Central memory CD8-positive, alpha-beta T cell (primary cell): ENCODE results near the gene GABRP.

Source experiments
- ATAC-seq: fragments of 150-1000 bp; cut with Tn5 transposase; replicated peaks from 2 replicates; pipeline ENCODE4 v1.10.0; 2022; ENCODE audit warnings: mild to moderate bottlenecking, moderate FRiP score, moderate number of reproducible peaks; ENCODE audit not compliant: poor library complexity, severe bottlenecking; ENCODE audit errors: extremely low read depth
- DNase-seq, 2 donors: peaks; one replicate each; pipeline ENCODE4 v3.0.0; 2021; ENCODE audit warnings: low spot score in 2 of 2
- H3K27ac Mint-ChIP-seq: one replicate; pipeline ENCODE4 v1.8.0; 2022; ENCODE audit warnings: low read depth, mild to moderate bottlenecking, moderate library complexity, mixed read lengths
- H3K27me3 Mint-ChIP-seq: one replicate; pipeline ENCODE4 v1.8.0; 2022; ENCODE audit warnings: mixed read lengths
- H3K36me3 Mint-ChIP-seq: one replicate; pipeline ENCODE4 v1.8.0; 2022; ENCODE audit warnings: mild to moderate bottlenecking, moderate library complexity, mixed read lengths; ENCODE audit not compliant: insufficient read depth
- H3K4me1 Mint-ChIP-seq: one replicate; pipeline ENCODE4 v1.8.0; 2022; ENCODE audit warnings: mixed read lengths
- H3K4me3 Mint-ChIP-seq: one replicate; pipeline ENCODE4 v1.8.0; 2022; ENCODE audit warnings: mild to moderate bottlenecking, moderate library complexity, mixed read lengths
- H3K9me3 Mint-ChIP-seq: one replicate; pipeline ENCODE4 v1.8.0; 2022; ENCODE audit warnings: mixed read lengths

The GABRP gene

DNA sequence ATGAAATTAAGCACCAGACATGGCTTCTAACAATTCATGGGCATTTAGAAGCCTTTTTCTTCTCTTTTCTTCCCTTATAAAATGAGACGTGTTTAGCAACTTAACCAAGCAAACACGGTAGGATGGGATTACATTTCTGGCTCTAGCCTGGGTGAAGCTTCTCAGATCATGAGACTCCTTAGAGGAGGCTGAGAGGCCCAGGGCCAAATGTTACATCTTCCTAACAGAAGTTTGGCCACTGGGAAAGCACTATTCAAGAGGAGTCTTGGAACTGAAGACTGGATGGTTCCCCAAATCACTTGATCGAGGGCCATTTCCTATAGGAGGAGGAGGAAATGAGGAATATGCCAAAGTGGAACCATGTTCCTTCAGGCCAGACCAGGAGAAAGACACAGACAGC is 1.9 kb downstream of the GABRP start:
- ATAC-seq (no peak), DNase-seq (no peak)
- no peak overlapping the region for H3K4me3 Mint-ChIP-seq
- H3K27me3 Mint-ChIP-seq: no peaks in the 10 kb centered on the region
- H3K27ac Mint-ChIP-seq: no peak overlapping the region
- H3K9me3 Mint-ChIP-seq: no peaks in the 10 kb centered on the region
- peaks cover 2% of the 10 kb centered on the region for H3K36me3 Mint-ChIP-seq
- H3K4me1 Mint-ChIP-seq: no peaks in the 10 kb centered on the region

DNA sequence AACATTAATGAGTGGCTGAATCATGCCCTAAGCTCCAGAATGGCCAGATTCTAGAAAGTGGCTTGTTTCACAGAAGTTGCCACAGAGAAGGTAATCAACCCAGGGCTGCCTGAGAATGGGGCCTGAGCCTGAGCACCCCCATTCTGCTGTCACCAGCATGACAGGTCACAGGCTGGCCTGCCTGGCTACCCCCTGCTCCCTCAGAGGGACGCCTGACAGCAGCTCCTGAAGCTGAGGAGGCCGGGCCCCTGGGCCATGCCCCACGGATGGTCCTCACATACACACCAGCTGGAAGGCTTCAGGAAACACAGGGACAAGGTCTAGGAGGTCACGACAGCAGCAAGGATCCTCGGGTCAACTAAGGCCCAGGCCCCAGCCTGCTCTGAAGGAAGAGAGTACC is 3.7 kb downstream of the GABRP start:
- ATAC-seq: no peak
- no peak overlapping the region for H3K4me3 Mint-ChIP-seq
- DNase-seq: no peak
- no peaks in the 10 kb centered on the region for H3K9me3 Mint-ChIP-seq
- H3K36me3 Mint-ChIP-seq: peaks cover 2% of the 10 kb centered on the region
- H3K4me1 Mint-ChIP-seq: no peaks in the 10 kb centered on the region
- no peaks in the 10 kb centered on the region for H3K27me3 Mint-ChIP-seq
- H3K27ac Mint-ChIP-seq: no peak overlapping the region

DNA sequence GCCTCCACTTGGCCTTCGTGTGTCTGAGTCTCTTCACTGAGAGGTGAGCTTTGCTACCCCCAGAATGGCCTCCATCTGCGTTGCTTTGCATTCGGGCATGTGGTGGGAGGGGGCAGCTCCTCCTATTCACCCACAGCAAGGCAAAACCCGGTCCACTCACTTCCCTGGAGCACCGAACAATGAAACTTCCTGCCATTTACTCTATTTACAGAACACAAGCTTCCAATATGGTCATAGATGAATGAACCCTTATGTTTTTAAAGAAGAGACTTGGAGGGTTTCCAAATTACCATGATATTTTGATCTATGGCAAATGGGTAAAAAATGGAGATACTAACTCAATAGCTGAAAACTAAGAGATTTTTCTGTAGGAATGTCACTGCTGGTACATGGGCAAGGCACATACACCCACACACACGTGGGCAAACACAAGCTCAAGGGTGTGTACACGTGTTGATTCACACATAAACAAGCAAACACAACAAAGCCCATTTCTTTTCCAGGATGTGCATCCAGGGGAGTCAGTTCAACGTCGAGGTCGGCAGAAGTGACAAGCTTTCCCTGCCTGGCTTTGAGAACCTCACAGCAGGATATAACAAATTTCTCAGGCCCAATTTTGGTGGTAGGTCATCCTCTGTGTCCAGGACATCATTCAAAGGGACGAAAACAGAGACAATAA is 5.2 kb downstream of the GABRP start:
- Mint-ChIP-seq H3K36me3 (peaks cover 4% of the 10 kb centered on the region), H3K9me3 (no peaks in the 10 kb centered on the region), H3K27ac (no peak overlapping the region), H3K27me3 (no peaks in the 10 kb centered on the region), H3K4me3 (no peak overlapping the region), H3K4me1 (no peaks in the 10 kb centered on the region)
- ATAC-seq (no peak), DNase-seq (no peak)

DNA sequence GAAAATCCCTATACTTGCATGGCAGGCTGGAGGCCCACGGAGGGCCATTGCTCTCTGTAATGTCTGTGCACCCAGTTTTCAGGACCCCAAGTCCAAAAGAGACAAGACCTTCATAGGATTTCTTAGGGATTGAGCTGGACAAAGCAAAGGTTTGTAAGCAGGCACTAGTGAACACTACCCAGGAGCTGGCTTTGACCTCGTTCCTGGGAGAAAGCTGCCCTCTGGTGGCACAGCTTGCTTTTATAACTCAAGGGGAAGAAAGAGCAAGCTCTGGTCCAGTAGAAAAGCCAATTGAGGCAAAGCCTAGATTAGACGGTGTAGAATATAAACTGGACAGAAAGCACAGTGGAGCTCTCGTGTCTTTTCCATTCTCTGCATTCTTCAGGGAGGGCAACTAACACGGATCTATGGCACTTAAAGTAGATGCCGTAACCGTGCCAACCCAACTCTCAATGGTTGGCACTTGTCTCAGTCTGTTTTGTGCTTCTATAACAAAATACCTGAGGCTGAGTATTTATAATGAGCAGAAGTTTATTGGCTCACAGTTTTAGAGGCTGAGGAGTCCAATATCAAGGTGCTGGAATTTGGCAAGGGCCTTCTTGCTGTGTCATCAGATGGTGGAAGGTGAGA is 7.9 kb downstream of the GABRP start:
- ATAC-seq (no peak), DNase-seq (no peak)
- Mint-ChIP-seq H3K9me3 (no peaks in the 10 kb centered on the region), H3K27ac (no peak overlapping the region), H3K4me3 (no peak overlapping the region), H3K4me1 (no peaks in the 10 kb centered on the region), H3K27me3 (no peaks in the 10 kb centered on the region), H3K36me3 (peaks cover 4% of the 10 kb centered on the region)

DNA sequence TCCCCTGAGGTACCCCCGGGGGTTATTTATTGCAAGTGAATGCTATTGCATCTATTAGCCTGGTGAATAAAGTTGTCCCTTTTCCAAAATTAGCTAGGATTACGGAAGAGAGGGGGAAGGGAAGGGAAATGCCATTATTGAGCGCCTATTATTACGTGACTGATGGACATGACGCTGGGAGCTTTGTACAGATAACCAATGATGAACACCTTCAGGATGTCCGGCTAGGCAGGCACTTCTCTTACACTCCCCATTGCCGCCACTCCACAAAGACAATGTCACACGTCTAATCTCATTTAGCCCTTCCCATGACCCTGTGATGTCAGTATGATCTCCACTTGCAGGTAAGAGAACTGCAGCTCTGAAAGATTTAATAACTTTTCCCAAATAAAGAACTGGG is 9.4 kb downstream of the GABRP start:
- Mint-ChIP-seq H3K36me3 (peaks cover 4% of the 10 kb centered on the region), H3K27ac (no peak overlapping the region), H3K4me3 (no peak overlapping the region), H3K27me3 (no peaks in the 10 kb centered on the region), H3K4me1 (no peaks in the 10 kb centered on the region), H3K9me3 (no peaks in the 10 kb centered on the region)
- no peak for ATAC-seq
- no peak for DNase-seq

DNA sequence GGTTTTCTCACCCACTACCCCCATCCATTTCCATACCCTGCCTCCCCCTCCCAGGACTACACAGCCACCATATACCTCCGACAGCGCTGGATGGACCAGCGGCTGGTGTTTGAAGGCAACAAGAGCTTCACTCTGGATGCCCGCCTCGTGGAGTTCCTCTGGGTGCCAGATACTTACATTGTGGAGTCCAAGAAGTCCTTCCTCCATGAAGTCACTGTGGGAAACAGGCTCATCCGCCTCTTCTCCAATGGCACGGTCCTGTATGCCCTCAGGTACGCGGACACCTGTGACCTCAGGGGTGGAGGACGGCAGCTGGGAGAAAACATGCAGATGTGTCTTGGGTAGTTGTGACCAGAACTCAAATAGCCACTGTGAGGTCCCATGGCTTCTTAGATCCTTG is 11.6 kb downstream of the GABRP start:
- DNase-seq: no peak
- no peaks in the 10 kb centered on the region for H3K4me1 Mint-ChIP-seq
- H3K27ac Mint-ChIP-seq: no peak overlapping the region
- no peak for ATAC-seq
- H3K4me3 Mint-ChIP-seq: no peak overlapping the region
- no peaks in the 10 kb centered on the region for H3K27me3 Mint-ChIP-seq
- H3K36me3 Mint-ChIP-seq: peaks cover 2% of the 10 kb centered on the region
- no peaks in the 10 kb centered on the region for H3K9me3 Mint-ChIP-seq

DNA sequence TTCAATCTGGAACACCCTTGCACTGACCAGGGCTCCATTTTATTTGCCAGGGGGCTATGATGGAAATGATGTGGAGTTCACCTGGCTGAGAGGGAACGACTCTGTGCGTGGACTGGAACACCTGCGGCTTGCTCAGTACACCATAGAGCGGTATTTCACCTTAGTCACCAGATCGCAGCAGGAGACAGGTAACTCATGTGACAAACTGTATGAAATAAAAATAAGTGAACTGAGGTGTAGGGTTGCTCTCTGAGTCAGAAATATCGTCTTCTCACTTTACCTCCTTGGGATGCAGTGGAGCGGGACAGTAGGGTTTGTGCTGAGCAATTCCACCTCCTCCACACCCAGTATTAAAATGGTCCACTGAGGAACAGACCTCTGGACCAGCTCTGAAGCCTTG is 22.1 kb downstream of the GABRP start:
- Mint-ChIP-seq H3K27me3 (no peaks in the 10 kb centered on the region), H3K4me1 (no peaks in the 10 kb centered on the region), H3K9me3 (no peaks in the 10 kb centered on the region), H3K27ac (no peak overlapping the region), H3K36me3 (no peaks in the 10 kb centered on the region), H3K4me3 (no peak overlapping the region)
- ATAC-seq (no peak), DNase-seq (no peak)

DNA sequence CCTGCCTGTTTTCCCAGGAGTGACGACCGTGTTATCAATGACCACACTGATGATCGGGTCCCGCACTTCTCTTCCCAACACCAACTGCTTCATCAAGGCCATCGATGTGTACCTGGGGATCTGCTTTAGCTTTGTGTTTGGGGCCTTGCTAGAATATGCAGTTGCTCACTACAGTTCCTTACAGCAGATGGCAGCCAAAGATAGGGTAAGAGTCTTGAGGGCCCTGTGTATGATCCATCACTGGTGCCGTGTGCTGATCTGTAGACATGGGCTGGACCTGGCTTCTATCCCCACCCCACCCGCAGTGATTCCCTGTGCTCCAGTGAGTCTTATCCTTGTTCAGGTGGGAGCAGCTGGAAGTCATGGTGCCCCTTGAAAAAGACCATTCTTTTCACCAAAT is 26.0 kb downstream of the GABRP start:
- Mint-ChIP-seq H3K27ac (no peak overlapping the region), H3K4me3 (no peak overlapping the region)

DNA sequence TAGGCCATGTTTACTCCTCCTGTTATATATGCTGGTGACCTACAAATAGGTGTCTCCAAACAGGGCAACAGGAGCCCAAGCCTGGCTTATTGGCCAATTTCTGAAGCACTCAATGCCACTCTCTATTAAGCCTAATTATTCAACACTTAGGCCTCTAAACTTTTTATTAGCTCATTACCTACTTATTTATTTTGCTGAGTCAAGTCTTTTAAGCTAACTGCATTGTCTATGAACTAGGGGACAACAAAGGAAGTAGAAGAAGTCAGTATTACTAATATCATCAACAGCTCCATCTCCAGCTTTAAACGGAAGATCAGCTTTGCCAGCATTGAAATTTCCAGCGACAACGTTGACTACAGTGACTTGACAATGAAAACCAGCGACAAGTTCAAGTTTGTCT is 28.2 kb downstream of the GABRP start:
- Mint-ChIP-seq H3K27me3 (peaks cover 6% of the 10 kb centered on the region), H3K36me3 (no peaks in the 10 kb centered on the region), H3K27ac (no peak overlapping the region), H3K9me3 (no peaks in the 10 kb centered on the region), H3K4me1 (no peaks in the 10 kb centered on the region), H3K4me3 (no peak overlapping the region)
- DNase-seq: no peak
- no peak for ATAC-seq

More for the DNA sequence above, 26.0 kb downstream of the GABRP start:
- H3K27me3 Mint-ChIP-seq: peaks cover 6% of the 10 kb centered on the region
- H3K4me1 Mint-ChIP-seq: no peaks in the 10 kb centered on the region
- no peaks in the 10 kb centered on the region for H3K9me3 Mint-ChIP-seq
- DNase-seq (no peak), ATAC-seq (no peak)
- no peaks in the 10 kb centered on the region for H3K36me3 Mint-ChIP-seq

DNA sequence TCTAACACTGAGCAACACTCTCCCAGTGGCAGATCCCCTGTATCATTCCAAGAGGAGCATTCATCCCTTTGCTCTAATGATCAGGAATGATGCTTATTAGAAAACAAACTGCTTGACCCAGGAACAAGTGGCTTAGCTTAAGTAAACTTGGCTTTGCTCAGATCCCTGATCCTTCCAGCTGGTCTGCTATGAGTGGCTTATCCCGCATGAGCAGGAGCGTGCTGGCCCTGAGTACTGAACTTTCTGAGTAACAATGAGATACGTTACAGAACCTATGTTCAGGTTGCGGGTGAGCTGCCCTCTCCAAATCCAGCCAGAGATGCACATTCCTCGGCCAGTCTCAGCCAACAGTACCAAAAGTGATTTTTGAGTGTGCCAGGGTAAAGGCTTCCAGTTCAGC is 29.7 kb downstream of the GABRP start:
- Mint-ChIP-seq H3K27me3 (peaks cover 6% of the 10 kb centered on the region), H3K9me3 (no peaks in the 10 kb centered on the region), H3K4me3 (no peak overlapping the region), H3K27ac (no peak overlapping the region), H3K36me3 (no peaks in the 10 kb centered on the region), H3K4me1 (no peaks in the 10 kb centered on the region)
- no peak for ATAC-seq
- DNase-seq: no peak

DNA sequence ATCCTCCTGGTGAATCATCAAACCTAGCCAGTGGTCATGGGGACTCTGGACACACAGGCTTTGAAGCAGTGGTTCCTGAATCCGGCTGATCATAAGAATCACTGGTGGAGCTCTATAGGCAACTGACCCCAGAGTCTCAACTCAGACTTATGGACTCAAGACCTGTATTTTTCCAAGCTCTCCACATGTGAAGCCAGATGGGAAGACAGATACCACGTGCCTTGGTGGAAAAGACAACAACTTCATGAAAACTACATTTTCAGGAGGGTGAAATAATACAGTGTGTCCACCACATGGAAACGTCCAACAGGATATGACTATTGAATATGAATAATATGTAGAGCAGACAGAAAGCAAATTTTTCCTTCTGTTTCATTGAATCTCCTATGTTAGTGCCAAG is 33.7 kb downstream of the GABRP start:
- Mint-ChIP-seq H3K36me3 (no peaks in the 10 kb centered on the region), H3K4me1 (no peaks in the 10 kb centered on the region), H3K27ac (no peak overlapping the region), H3K9me3 (no peaks in the 10 kb centered on the region), H3K4me3 (no peak overlapping the region), H3K27me3 (no peaks in the 10 kb centered on the region)
- ATAC-seq: no peak
- DNase-seq: no peak

DNA sequence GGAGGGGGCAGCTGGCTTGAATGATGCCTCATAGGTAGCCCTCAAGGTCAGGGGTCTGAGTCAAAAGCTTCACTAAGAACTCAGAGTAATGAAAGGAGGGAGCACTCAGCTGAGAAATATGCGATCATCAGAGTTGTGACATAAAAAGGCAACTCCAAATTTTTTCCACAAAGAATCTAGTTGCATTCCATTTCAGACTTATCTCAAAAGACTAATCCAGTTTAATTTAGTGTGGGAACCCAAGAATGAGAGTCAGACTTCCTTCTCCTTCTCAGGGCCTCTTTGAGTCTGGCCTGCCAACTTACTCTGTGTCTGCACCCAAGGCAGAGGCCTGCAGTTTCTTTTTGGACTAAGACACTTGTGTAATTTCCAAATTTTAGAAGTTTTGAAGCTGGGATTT is 34.7 kb downstream of the GABRP start:
- no peak overlapping the region for H3K27ac Mint-ChIP-seq
- H3K27me3 Mint-ChIP-seq: no peaks in the 10 kb centered on the region
- H3K9me3 Mint-ChIP-seq: no peaks in the 10 kb centered on the region
- no peak overlapping the region for H3K4me3 Mint-ChIP-seq
- no peak for ATAC-seq
- no peaks in the 10 kb centered on the region for H3K4me1 Mint-ChIP-seq
- DNase-seq: no peak
- H3K36me3 Mint-ChIP-seq: no peaks in the 10 kb centered on the region

DNA sequence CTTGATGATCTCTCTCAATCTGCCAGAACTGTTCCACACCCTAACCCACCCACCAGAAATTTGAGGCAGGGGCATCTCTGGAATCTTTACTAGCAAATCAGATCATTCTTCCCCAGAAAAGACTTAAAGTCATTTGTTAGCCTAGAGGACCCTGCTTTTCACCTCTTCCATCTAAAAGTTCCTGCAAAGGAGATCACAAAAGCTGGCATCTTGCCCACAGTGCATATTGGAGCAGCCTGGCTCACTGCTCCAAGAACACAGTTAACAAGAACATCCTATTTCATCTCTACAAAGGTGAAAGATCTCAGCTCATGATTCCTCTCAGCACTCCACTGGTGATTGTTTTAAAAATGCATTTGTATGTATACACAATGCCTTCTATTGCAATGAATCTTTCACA is 36.3 kb downstream of the GABRP start:
- Mint-ChIP-seq H3K4me3 (no peak overlapping the region), H3K9me3 (no peaks in the 10 kb centered on the region), H3K27ac (no peak overlapping the region), H3K27me3 (no peaks in the 10 kb centered on the region), H3K4me1 (no peaks in the 10 kb centered on the region), H3K36me3 (no peaks in the 10 kb centered on the region)
- ATAC-seq (no peak), DNase-seq (no peak)
